Upper lobe of left lung (tissue), 6 donors: ENCODE results near the gene ASTN2. TPM values are rescaled to one million over a fixed set of nuclear protein-coding genes. Genes with fewer than 3 reads are reported as not detected.
"Not testable (repeated sequence)": the region's sequence is repeated elsewhere in the genome, so short reads cannot be mapped to it uniquely, and the experiment has no call there.

Source experiments
- ATAC-seq, 2 donors: fragments of 200-7000 bp; cut with Tn5 transposase; one replicate each; pipeline ENCODE4 v1.9.1; 2022; ENCODE audit warnings: mild to moderate bottlenecking in 2 of 2, moderate library complexity in 2 of 2; ENCODE audit not compliant: low FRiP score in 2 of 2
- DNase-seq, 2 donors: peaks; one replicate each; pipeline ENCODE4 v3.0.0-alpha.2; 2019 to 2020
- H3K27ac ChIP-seq, 4 donors: fragments of 200-600 bp; sonication (generic); one replicate each; pipeline ENCODE4 v1.5.1; 2016 to 2019
- H3K27me3 ChIP-seq, 4 donors: fragments of 200-600 bp; sonication (generic); one replicate each; pipeline ENCODE4 v1.5.1; 2017 to 2019
- H3K36me3 ChIP-seq, 4 donors: fragments of 200-600 bp; sonication (generic); one replicate each; pipeline ENCODE4 v1.5.1; 2016 to 2019
- H3K4me1 ChIP-seq, 4 donors: fragments of 200-600 bp; sonication (generic); one replicate each; pipeline ENCODE4 v1.5.1; 2018 to 2019
- H3K4me3 ChIP-seq, 4 donors: fragments of 200-600 bp; sonication (generic); one replicate each; pipeline ENCODE4 v1.5.1; 2017 to 2019; ENCODE audit warnings: mild to moderate bottlenecking in 2 of 4, moderate library complexity in 1 of 4
- H3K9me3 ChIP-seq, 4 donors: fragments of 200-600 bp; sonication (generic); one replicate each; pipeline ENCODE4 v1.5.1; 2018 to 2019
- CTCF ChIP-seq, 6 experiments: fragments of 450-650 bp in 4 of 6; fragments of 200-600 bp in 2 of 6; sonication (generic) in 2 of 6; IDR thresholded peaks; one replicate each; pipeline ENCODE4 v1.5.1; 2016 to 2019; ENCODE audit warnings: antibody characterized with exemption in 6 of 6
- EP300 ChIP-seq, 4 donors: sonication (generic); formaldehyde crosslinking; IDR thresholded peaks; one replicate each; pipeline ENCODE4 v1.5.1; 2017; ENCODE audit warnings: antibody characterized with exemption in 4 of 4, control low read depth in 2 of 4
- POLR2A ChIP-seq, 4 donors: fragments of 450-650 bp; IDR thresholded peaks; one replicate each; pipeline ENCODE4 v1.5.1; 2016 to 2017; ENCODE audit warnings: antibody characterized with exemption in 4 of 4, mild to moderate bottlenecking in 2 of 4
- POLR2AphosphoS5 ChIP-seq, 2 donors: sonication (generic); formaldehyde crosslinking; IDR thresholded peaks; one replicate each; pipeline ENCODE4 v1.5.1; 2017; ENCODE audit warnings: antibody characterized with exemption in 2 of 2
- WGBS, 2 donors: methylation state at CpG; one replicate each; pipeline ENCODE4 v1.1.5; 2017 to 2018; 5-methylcytosine and 5-hydroxymethylcytosine counted together
- total RNA-seq, 6 donors: library from RNA; depleted of rRNA in 4 of 6; stranded (reverse); fragments of >200 nt in 4 of 6; gene quantifications; one replicate each; pipeline versions ENCODE4 v1.1.0 to v1.2.1, GENCODE V29; 2016 to 2021
- donor health status: DM: no; HTN: no; CAD: no; lungs with moderate emphysema.
- donor health status: DM: no; HTN: yes; CAD: no; lungs with severe emphysema.

Gene ASTN2
- total RNA-seq, 6 donors from 2014 or later: 2.0 to 7.5 (median 3.4) TPM

- ATAC-seq (no peak), DNase-seq (no peak)
- Histone ChIP-seq H3K27me3 (no peaks in the 10 kb centered on the region), H3K4me3 (no peak overlapping the region), H3K36me3 (no peaks in the 10 kb centered on the region), H3K4me1 (no peaks in the 10 kb centered on the region), H3K27ac (no peak overlapping the region), H3K9me3 (no peaks in the 10 kb centered on the region)
- WGBS, 2 donors: 62 to 73% methylated on average over 3 of the region's 3 CpGs
- TF ChIP-seq POLR2AphosphoS5 (IDR thresholded peaks at IDR 0.05) (no peak), POLR2A (IDR thresholded peaks at IDR 0.05) (no peak), EP300 (IDR thresholded peaks at IDR 0.05) (no peak), CTCF (IDR thresholded peaks at IDR 0.05) (no peak)
These were observed 523.4 kb downstream of the ASTN2 start for GRCh38 chr9:116891424-116891823.

- 84 to 87% methylated on average over 4 of the region's 4 CpGs for WGBS, 2 donors
- H3K4me3 ChIP-seq, DNase-seq, H3K9me3 ChIP-seq, ATAC-seq, H3K27ac ChIP-seq, H3K27me3 ChIP-seq, H3K4me1 ChIP-seq, H3K36me3 ChIP-seq: not testable (repeated sequence)
These were observed 526.4 kb downstream of the ASTN2 start for GRCh38 chr9:116888476-116888875.

GRCh38 chr9:116888066-116888465 is 526.8 kb downstream of the ASTN2 start:
- Histone ChIP-seq H3K9me3 (no peaks in the 10 kb centered on the region), H3K4me3 (no peak overlapping the region), H3K27ac (no peak overlapping the region), H3K36me3 (no peaks in the 10 kb centered on the region), H3K4me1 (no peaks in the 10 kb centered on the region), H3K27me3 (no peaks in the 10 kb centered on the region)
- TF ChIP-seq POLR2A (IDR thresholded peaks at IDR 0.05): no peak
- no peak for TF ChIP-seq POLR2AphosphoS5 (IDR thresholded peaks at IDR 0.05)
- no peak for TF ChIP-seq CTCF (IDR thresholded peaks at IDR 0.05)
- no peak for TF ChIP-seq EP300 (IDR thresholded peaks at IDR 0.05)
- no peak for DNase-seq
- ATAC-seq: no peak
- 100% methylated on average over 1 of the region's 1 CpG for WGBS, 2 donors

- no peaks in the 10 kb centered on the region for H3K36me3 ChIP-seq
- H3K9me3 ChIP-seq: peaks cover 0 to 3% (median 0%) of the 10 kb centered on the region in 4 donors
- no peak overlapping the region for H3K27ac ChIP-seq
- DNase-seq (no peak), ATAC-seq (no peak)
- no peak overlapping the region for H3K4me3 ChIP-seq
- no peaks in the 10 kb centered on the region for H3K4me1 ChIP-seq
- H3K27me3 ChIP-seq: no peaks in the 10 kb centered on the region
- 69 to 75% methylated on average over 1 of the region's 1 CpG for WGBS, 2 donors
- no peak for TF ChIP-seq CTCF (IDR thresholded peaks at IDR 0.05)
- no peak for TF ChIP-seq POLR2AphosphoS5 (IDR thresholded peaks at IDR 0.05)
- TF ChIP-seq EP300 (IDR thresholded peaks at IDR 0.05): no peak
- no peak for TF ChIP-seq POLR2A (IDR thresholded peaks at IDR 0.05)
These were observed 531.2 kb downstream of the ASTN2 start for GRCh38 chr9:116883676-116884075.

GRCh38 chr9:116877072-116877471 is 537.8 kb downstream of the ASTN2 start:
- 97 to 100% methylated on average over 3 of the region's 3 CpGs for WGBS, 2 donors

More at GRCh38 chr9:116877072-116877471, 537.8 kb downstream of the ASTN2 start:
- H3K36me3 ChIP-seq: no peaks in the 10 kb centered on the region
- DNase-seq (no peak), ATAC-seq (no peak)
- H3K27me3 ChIP-seq: no peaks in the 10 kb centered on the region
- H3K4me3 ChIP-seq: no peak overlapping the region
- H3K9me3 ChIP-seq: peaks cover 0 to 22% (median 13%) of the 10 kb centered on the region in 4 donors
- no peak overlapping the region for H3K27ac ChIP-seq
- TF ChIP-seq POLR2AphosphoS5 (IDR thresholded peaks at IDR 0.05): no peak
- TF ChIP-seq EP300 (IDR thresholded peaks at IDR 0.05): no peak
- TF ChIP-seq CTCF (IDR thresholded peaks at IDR 0.05): no peak
- no peak for TF ChIP-seq POLR2A (IDR thresholded peaks at IDR 0.05)
- H3K4me1 ChIP-seq: no peaks in the 10 kb centered on the region
